HUDEP-2 (cell line): Measurements from ENCODE around the gene GBGT1.
"Not testable (repeated sequence)": the region's sequence is repeated elsewhere in the genome, so short reads cannot be mapped to it uniquely, and the experiment has no call there.

ENCODE experiments used
- DNase-seq, 76 experiments: peaks; one replicate each; lab custom pipeline; 2025; ENCODE audit not compliant: unreplicated experiment in 76 of 76; lab: John Stamatoyannopoulos, UW

GBGT1 gene

GRCh38 chr9:133163504-133164172 is at the start of gene GBGT1:
TSS of gene GBGT1 (minus strand) at chr9:133163914. CDS start at chr9:133162412, 1,502 bp downstream.
- peak in 62 of 76 experiments; percentile 20 to 83 (median 66) for DNase-seq

GRCh38 chr9:133210609-133211008 is 46.9 kb upstream of the GBGT1 start:
- DNase-seq: no peak

GRCh38 chr9:133210202-133210532 is 46.5 kb upstream of the GBGT1 start:
- no peak for DNase-seq

DNA sequence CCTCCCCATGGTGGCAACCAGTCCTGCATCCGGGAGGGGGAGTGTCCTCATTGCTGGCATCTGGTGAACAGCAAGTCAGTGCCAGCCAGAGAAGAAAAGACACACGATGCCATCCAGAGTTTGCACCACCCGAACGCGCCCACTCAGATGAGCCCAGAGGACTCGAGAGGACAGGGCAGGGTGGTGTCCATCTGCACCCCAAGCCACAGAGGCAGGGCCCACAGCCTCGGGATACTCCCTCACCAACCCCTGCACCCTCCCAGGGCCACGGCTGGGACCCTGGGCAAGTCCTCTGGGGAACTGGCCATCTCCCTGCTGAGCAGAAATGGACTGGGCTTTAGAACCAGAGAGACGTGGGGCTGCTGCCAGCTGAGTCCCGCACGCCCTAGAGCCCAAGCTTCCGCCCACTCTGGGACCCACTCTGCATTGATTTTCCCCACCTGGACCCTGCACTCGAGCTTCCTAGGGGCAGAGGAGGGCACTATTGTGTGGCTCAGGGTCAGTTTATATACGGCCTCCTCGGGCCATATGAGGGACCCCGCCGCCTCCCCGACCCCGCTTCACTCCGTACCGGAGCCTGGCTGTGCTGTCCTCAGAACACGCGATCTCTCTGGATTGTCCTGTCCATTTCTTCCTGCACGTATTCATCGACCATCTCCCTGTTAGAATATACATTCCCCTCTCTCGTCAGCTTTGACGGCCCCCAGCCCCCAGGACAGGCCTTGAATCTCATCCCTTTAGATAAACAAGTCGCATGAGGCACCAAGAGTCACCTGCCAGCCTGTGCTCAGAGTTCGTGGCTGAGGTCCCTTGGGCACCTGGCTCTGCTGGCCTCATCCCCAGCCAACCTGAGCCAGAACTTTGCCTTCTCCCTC is 45.9 kb upstream of the GBGT1 start:
- not testable (repeated sequence) for DNase-seq

DNA sequence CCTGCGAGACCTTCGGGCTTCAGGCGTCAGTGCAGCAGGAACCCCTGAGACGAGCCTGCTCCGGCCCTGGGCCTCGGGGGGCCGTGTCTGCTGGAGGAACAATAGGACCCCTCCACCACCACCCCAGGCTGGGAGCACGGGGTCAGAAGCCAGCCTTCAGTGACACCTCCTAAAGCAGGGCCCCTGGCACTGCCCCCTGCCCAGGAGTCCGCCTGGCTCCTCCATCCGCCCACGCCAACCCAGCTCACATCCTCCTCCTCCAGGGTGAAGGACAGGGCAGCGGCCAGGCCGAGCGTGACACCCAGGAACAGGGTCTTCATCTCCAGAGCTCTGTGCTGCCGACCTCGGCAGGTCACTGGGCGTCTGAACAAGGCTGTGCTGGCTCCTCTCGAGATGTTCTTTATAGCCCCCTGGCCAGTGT is 45.2 kb upstream of the GBGT1 start, which contains the start of gene OBP2B:
Gene OBP2B (minus strand): TSS at position 371 of the 421 bp plus-strand sequence. CDS start 51 bp downstream, at position 320.
- not testable (repeated sequence) for DNase-seq

DNA sequence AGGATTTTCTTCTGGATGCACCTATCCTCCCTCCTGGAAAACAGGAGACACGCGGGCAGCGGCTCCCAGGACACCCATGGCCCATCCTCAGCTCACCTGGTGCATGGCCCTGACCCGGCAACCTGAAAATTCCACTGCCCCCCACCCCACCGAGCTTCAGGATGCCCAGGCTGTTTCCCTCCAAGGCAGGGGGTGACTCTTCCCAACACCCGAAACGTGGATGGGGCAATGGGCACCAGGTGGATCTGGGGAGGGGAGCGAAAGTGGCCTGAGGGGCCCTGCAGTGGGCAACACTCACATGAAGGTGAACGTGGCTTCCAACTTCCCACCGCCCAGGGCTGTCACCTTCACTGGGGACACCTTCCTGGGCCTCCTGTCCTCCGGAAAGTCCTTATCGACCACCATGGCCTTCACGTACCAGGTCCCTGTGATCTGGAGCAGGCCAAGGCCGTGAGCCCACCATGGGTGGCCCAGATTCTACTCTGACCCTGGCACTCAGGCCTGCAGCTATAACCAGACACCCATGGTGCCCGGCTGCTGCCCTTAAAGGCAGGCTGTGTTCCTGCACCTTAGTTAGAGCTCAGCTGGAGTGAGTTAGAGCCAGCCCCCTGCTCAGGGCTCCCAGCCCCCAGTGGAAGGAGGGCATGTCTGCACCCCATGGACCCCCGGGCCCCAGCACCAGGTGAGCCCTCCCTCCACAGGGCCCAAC is 44.6 kb upstream of the GBGT1 start:
- not testable (repeated sequence) for DNase-seq

- no peak for DNase-seq
Observed at GRCh38 chr9:133207540-133208170, 43.9 kb upstream of the GBGT1 start.

- no peak for DNase-seq
Observed at GRCh38 chr9:133207021-133207531, 43.4 kb upstream of the GBGT1 start.

DNA sequence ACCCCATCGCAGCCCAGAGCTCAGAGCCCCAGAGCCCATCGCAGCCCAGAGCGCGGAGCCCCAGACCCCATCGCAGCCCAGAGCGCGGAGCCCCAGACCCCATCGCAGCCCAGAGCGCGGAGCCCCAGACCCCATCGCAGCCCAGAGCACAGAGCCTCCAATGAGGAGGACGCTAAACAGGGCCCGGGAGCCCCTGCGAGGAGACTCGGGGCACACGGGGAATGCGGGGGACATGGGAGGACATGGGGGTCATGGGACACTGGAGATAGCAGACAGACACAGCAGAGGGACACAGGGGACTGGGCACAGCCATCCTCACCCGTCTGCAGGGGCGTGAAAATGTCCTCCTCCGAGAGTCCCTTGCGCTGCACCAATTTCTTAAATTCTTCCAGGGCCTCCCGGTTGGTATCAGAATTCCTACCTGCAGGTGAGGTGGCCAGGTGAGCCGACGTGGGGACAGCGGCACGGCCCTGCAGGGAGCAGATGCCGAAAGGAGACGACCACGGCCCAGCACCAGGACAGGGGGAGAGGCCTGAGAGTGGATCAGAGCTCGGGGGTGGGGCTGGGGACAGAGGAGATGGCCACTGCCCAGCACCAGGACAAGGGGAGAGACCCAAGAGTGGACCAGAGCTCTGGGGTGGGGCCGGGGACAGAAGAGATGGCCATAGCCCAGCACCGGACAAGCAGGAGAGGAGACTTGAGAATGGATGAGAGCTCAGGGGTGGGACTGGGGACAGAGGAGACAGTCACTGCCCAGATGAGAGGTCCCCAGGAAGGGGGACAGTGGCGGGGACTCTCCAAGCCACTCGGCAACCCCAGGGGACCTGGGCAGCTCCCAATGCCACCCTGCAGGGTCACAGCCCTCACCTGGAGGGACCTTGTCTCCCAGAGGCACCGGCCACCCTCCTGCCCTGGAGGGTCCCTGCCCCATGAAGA is 42.5 kb upstream of the GBGT1 start:
- DNase-seq: no peak

- not testable (repeated sequence) for DNase-seq
Observed at GRCh38 chr9:133205481-133205887, 41.8 kb upstream of the GBGT1 start.

DNA sequence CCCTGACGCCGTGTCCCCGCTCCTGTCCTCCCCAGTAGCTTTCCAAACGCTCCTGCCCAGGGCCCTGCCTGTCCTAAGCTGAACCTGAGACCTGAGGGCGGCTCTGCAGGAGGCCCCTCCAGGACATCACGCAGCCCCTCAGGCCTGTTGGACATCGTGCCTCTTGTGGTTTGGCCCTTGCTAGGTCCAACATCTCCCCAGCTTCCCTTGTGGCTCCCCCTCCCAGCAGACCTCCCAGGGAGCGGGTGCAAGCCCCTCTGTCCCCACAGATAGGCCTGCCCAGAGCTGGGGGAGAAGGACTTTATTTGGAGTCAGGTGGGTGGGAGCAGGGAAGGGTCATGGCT is 41.3 kb upstream of the GBGT1 start:
- DNase-seq: no peak

DNA sequence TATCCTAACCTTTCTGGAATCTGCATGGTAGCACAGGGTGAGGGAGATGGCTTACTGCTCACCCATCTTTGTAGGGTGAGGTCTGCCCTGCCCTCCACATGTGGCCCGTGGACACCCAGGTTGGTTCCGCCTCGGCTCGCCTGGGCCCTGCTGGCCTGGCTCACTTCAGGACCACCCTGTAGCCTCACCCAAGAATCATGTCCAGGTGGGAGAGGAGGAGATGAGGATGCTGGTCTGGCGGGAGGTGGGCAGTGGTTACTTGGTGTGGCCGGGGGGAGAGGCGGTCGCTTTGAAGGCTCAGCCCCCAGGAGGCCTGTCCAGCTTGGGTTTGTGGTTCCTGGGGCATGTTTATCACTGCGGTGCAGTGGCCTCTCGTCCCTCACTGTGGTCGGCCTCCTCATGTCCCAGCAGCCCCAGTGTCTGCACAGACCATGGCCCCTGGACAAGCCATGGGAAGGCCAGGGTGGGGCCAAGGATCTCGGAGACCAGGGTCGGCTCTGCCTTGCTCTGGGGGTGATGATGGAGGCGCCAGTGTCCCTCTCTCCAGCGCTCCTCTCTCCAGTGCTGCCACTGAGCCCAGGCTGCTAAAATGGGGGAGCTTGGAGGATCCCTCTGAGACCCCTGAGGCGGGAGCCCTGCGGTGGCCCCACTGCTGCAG is 40.8 kb upstream of the GBGT1 start:
- DNase-seq: no peak

GRCh38 chr9:133203506-133204075 is 39.9 kb upstream of the GBGT1 start:
- DNase-seq: no peak

DNA sequence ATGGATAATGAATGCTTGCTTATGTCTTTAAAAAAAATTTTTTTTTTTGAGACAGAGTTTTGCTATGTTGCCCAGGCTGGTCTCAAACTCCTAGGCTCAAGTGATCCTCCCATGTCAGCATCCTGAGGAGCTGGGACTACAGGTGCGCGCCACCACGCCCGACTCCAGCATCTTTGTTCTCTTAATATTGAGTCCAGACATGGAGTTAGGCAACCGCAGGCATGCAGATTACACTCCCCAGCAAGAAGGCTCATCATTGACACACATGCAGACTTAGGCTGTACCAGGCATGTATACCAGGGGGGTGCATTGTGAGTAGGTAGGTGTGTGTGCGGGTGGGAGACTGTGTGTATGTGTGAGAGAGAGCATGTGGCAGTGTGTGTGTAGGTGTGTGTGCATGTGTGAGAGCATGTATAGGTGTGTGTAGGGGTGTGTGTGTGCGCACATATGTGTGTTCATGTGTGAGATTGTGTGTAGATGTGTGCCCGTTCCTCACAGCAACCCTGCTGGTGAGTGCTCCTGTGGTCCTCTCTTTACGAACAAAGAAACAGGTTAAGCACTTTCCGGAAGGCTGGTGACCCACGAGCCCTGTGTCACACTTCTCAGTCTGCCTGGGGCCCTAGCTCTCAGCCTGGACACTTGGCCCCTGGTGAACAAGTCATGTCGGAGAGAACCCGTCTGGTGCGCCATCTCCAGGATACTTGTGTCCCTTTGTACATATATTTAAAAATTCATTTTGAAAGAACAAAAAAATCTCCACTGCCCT is 39.2 kb upstream of the GBGT1 start:
- no peak for DNase-seq

DNA sequence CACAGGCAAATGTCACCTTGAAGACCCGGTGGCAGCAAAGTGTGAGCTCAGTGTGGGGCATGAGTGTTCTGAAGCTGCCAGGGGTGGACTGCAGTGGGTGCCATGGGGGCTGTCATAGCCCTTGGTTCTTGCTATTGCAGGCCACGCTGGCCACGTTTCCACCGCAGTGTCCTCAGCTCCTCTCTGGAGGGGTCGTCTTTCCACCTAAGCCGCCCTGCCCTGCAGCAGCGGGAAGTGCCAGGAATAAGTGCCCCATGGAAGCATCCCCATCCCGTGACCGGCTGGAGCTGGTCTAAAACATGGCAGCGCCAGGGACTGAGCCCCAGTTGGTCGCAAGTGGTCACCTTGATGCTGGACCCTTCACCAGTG is 38.4 kb upstream of the GBGT1 start:
- DNase-seq: no peak

DNA sequence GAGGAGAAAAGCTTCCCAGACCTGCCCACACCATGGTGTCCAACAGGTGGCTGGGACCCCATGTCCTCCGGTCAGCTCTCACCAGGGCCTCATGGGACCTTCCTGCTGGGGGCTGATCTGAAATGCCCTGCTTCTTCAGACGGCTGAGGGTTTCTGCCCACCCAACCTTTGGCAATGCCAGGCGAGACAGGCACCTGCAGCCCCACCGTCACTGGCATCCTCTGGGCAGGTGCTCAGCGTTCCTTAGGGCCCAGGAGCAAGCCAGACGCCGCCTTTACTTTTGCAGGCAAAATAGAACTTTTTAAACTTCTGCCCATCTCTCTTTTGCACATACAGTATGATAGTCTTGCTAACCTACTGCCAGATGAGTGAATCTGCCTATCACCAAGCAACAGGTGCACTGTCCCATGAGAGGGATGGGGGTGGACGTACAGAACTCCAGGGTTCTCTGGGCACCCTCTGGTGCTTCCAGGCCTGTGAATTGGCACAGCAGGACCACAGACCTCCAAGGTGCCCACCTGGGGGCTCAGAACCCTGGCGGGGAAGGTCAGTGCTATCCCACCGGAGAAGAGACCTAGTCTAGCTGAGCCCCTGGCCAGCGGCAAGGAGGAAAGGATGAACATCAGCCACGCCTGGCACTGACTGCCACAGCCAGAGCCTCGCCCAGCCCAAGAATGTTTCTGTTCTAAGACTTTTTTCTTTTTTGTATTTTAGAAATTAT is 37.9 kb upstream of the GBGT1 start:
- no peak for DNase-seq

GRCh38 chr9:133200631-133201030 is 36.9 kb upstream of the GBGT1 start:
- DNase-seq: no peak
